ENCODE results near the gene VSTM2A.
"Not testable (repeated sequence)": the region's sequence is repeated elsewhere in the genome, so short reads cannot be mapped to it uniquely, and the experiment has no call there.

GRCh38 chr7:54504531-54504930, 37.6 kb upstream of the VSTM2A start:
- TF ChIP-seq, protein P1, sequence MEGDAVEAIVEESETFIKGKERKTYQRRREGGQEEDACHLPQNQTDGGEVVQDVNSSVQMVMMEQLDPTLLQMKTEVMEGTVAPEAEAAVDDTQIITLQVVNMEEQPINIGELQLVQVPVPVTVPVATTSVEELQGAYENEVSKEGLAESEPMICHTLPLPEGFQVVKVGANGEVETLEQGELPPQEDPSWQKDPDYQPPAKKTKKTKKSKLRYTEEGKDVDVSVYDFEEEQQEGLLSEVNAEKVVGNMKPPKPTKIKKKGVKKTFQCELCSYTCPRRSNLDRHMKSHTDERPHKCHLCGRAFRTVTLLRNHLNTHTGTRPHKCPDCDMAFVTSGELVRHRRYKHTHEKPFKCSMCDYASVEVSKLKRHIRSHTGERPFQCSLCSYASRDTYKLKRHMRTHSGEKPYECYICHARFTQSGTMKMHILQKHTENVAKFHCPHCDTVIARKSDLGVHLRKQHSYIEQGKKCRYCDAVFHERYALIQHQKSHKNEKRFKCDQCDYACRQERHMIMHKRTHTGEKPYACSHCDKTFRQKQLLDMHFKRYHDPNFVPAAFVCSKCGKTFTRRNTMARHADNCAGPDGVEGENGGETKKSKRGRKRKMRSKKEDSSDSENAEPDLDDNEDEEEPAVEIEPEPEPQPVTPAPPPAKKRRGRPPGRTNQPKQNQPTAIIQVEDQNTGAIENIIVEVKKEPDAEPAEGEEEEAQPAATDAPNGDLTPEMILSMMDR (IDR thresholded peaks at IDR 0.05): not testable (repeated sequence)
- TF ChIP-seq POLR2A, POLR2AphosphoS5 (IDR thresholded peaks at IDR 0.05): not testable (repeated sequence)
